ENCODE data around the gene VWA1. TPM values are rescaled to one million over a fixed set of nuclear protein-coding genes. Genes with fewer than 3 reads are reported as not detected.

The VWA1 gene
- total and polyA plus RNA-seq, 2 experiments from 2014 or later: 7.2 to 31.5 TPM

DNA sequence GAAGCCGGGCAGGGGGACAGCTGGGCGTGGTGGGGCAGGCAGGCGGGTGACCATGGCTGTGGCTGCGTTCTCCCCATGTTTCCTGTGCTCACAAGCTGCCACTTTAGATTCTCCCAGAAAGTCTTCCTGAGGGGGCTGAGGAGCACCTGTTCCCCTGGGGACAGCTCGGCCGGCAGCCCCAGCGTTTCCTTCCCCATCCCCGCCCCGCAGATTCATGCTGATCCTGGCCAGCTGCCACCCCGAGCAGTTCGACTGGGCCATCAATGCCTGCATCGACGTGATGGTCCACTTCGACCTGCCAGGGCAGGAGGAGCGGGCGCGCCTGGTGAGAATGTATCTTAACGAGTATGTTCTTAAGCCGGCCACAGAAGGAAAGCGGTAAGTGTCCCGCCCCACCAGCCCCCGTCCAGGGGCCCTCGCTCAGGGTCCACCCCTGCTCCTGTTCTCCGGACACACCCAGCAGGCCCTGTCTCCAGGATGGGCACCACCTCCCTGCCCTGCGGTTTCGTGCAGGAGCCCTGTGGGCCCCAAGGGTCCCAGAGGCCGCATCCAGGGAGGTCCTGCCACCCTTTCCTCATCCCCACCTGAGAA, 25.1 kb downstream of the VWA1 start:
- Histone ChIP-seq H4K20me1 (replicated peaks; ENCODE audit: insufficient read depth) (no peaks in the 10 kb centered on the region), H3K27ac (ENCODE audit: low read depth) (no peak overlapping the region), H3F3A (replicated peaks; ENCODE audit: low read depth) (no peaks in the 10 kb centered on the region), H2AFZ (no peak overlapping the region), H3K79me2 (replicated peaks; ENCODE audit: insufficient read depth) (no peaks in the 10 kb centered on the region), H3K27me3 (ENCODE audit: insufficient read depth) (no peaks in the 10 kb centered on the region), H3K4me2 (no peak overlapping the region), H3K4me1 (ENCODE audit: insufficient read depth) (no peaks in the 10 kb centered on the region), H3K4me3 (no peak overlapping the region), H3K9me2 (ENCODE audit: insufficient read depth) (no peaks in the 10 kb centered on the region), H3K36me3 (ENCODE audit: insufficient read depth) (no peaks in the 10 kb centered on the region)
- Mint-ChIP-seq H3K27me3 (ENCODE audit: insufficient read depth, low read depth, poor library complexity) (peaks cover 3% of the 10 kb centered on the region), H3K27ac (no peak overlapping the region), H3K4me1 (no peaks in the 10 kb centered on the region), H3K36me3 (ENCODE audit: low read depth) (no peaks in the 10 kb centered on the region), H3K4me3 (no peak overlapping the region), H3K9me3 (no peaks in the 10 kb centered on the region)
- DNase-seq (ENCODE audit: low spot score): no peak
- no peak for ATAC-seq
- TF ChIP-seq EZH2phosphoT487 (IDR thresholded peaks at IDR 0.05; ENCODE audit: unreplicated experiment) (no peak), EZH2 (IDR thresholded peaks at IDR 0.05; ENCODE audit: low read depth, unreplicated experiment) (no peak), REST (IDR thresholded peaks at IDR 0.05; ENCODE audit: unreplicated experiment) (no peak), STAT1 (IDR thresholded peaks at IDR 0.05; ENCODE audit: unreplicated experiment) (no peak), ETS1 (IDR thresholded peaks at IDR 0.05) (no peak), ZNF331 (CRISPR knock-in tag; IDR thresholded peaks at IDR 0.05; ENCODE audit: low read depth) (no peak), POLR2AphosphoS5 (IDR thresholded peaks at IDR 0.05; ENCODE audit: low read depth) (no peak), NANOG (IDR thresholded peaks at IDR 0.05; ENCODE audit: borderline replicate concordance) (no peak), CREB1 (CRISPR knock-in tag; IDR thresholded peaks at IDR 0.05; ENCODE audit: low read depth) (no peak)
- TF ChIP-seq, protein P1, sequence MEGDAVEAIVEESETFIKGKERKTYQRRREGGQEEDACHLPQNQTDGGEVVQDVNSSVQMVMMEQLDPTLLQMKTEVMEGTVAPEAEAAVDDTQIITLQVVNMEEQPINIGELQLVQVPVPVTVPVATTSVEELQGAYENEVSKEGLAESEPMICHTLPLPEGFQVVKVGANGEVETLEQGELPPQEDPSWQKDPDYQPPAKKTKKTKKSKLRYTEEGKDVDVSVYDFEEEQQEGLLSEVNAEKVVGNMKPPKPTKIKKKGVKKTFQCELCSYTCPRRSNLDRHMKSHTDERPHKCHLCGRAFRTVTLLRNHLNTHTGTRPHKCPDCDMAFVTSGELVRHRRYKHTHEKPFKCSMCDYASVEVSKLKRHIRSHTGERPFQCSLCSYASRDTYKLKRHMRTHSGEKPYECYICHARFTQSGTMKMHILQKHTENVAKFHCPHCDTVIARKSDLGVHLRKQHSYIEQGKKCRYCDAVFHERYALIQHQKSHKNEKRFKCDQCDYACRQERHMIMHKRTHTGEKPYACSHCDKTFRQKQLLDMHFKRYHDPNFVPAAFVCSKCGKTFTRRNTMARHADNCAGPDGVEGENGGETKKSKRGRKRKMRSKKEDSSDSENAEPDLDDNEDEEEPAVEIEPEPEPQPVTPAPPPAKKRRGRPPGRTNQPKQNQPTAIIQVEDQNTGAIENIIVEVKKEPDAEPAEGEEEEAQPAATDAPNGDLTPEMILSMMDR (conservative IDR thresholded peaks at IDR 0.05; ENCODE audit: low read depth in 2 of 2): no peak
- TF ChIP-seq, protein P2, sequence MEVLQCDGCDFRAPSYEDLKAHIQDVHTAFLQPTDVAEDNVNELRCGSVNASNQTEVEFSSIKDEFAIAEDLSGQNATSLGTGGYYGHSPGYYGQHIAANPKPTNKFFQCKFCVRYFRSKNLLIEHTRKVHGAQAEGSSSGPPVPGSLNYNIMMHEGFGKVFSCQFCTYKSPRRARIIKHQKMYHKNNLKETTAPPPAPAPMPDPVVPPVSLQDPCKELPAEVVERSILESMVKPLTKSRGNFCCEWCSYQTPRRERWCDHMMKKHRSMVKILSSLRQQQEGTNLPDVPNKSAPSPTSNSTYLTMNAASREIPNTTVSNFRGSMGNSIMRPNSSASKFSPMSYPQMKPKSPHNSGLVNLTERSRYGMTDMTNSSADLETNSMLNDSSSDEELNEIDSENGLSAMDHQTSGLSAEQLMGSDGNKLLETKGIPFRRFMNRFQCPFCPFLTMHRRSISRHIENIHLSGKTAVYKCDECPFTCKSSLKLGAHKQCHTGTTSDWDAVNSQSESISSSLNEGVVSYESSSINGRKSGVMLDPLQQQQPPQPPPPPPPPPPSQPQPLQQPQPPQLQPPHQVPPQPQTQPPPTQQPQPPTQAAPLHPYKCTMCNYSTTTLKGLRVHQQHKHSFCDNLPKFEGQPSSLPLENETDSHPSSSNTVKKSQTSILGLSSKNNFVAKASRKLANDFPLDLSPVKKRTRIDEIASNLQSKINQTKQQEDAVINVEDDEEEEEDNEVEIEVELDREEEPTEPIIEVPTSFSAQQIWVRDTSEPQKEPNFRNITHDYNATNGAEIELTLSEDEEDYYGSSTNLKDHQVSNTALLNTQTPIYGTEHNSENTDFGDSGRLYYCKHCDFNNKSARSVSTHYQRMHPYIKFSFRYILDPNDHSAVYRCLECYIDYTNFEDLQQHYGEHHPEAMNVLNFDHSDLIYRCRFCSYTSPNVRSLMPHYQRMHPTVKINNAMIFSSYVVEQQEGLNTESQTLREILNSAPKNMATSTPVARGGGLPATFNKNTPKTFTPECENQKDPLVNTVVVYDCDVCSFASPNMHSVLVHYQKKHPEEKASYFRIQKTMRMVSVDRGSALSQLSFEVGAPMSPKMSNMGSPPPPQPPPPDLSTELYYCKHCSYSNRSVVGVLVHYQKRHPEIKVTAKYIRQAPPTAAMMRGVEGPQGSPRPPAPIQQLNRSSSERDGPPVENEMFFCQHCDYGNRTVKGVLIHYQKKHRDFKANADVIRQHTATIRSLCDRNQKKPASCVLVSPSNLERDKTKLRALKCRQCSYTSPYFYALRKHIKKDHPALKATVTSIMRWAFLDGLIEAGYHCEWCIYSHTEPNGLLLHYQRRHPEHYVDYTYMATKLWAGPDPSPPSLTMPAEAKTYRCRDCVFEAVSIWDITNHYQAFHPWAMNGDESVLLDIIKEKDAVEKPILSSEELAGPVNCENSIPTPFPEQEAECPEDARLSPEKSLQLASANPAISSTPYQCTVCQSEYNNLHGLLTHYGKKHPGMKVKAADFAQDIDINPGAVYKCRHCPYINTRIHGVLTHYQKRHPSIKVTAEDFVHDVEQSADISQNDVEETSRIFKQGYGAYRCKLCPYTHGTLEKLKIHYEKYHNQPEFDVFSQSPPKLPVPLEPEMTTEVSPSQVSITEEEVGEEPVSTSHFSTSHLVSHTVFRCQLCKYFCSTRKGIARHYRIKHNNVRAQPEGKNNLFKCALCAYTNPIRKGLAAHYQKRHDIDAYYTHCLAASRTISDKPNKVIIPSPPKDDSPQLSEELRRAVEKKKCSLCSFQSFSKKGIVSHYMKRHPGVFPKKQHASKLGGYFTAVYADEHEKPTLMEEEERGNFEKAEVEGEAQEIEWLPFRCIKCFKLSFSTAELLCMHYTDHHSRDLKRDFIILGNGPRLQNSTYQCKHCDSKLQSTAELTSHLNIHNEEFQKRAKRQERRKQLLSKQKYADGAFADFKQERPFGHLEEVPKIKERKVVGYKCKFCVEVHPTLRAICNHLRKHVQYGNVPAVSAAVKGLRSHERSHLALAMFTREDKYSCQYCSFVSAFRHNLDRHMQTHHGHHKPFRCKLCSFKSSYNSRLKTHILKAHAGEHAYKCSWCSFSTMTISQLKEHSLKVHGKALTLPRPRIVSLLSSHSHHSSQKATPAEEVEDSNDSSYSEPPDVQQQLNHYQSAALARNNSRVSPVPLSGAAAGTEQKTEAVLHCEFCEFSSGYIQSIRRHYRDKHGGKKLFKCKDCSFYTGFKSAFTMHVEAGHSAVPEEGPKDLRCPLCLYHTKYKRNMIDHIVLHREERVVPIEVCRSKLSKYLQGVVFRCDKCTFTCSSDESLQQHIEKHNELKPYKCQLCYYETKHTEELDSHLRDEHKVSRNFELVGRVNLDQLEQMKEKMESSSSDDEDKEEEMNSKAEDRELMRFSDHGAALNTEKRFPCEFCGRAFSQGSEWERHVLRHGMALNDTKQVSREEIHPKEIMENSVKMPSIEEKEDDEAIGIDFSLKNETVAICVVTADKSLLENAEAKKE (CRISPR knock-in tag; IDR thresholded peaks at IDR 0.05): no peak
